Measurements from ENCODE around the gene LGR4.

LGR4 gene

DNA sequence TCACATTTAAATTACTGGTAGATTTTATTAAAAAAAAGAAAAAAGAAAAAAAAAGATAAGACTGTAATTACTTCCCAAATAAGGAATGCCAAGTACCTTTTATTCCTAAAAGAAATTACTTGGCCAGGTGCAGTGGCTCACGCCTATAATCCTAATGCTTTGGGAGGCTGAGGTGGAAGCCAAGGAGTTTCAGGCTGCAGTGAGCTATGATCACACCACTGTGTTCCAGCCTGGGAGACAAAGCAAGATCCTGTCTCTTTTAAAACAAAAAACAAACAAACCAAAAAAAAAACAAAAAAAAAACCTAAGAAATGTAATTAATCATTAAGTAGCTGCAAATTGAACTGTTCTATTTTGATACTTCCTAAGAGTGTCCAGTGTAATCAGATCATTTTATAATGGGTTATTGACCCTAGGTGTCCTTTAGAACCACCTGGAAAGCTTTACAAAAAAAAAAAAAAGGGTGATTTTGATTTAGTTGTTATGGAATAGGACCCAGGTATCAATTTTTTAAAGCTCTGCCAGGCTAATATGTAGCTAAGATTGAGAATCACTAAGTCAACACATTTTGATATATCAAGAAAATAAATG is 23.2 kb upstream of the LGR4 start:
- peaks cover 66% of the 10 kb centered on the region for H3K36me3 Mint-ChIP-seq (ENCODE audit: low read depth)
- H3K27me3 Mint-ChIP-seq (ENCODE audit: low read depth, poor library complexity) = no peaks in the 10 kb centered on the region
- TF ChIP-seq, protein P1, sequence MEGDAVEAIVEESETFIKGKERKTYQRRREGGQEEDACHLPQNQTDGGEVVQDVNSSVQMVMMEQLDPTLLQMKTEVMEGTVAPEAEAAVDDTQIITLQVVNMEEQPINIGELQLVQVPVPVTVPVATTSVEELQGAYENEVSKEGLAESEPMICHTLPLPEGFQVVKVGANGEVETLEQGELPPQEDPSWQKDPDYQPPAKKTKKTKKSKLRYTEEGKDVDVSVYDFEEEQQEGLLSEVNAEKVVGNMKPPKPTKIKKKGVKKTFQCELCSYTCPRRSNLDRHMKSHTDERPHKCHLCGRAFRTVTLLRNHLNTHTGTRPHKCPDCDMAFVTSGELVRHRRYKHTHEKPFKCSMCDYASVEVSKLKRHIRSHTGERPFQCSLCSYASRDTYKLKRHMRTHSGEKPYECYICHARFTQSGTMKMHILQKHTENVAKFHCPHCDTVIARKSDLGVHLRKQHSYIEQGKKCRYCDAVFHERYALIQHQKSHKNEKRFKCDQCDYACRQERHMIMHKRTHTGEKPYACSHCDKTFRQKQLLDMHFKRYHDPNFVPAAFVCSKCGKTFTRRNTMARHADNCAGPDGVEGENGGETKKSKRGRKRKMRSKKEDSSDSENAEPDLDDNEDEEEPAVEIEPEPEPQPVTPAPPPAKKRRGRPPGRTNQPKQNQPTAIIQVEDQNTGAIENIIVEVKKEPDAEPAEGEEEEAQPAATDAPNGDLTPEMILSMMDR (IDR thresholded peaks at IDR 0.05) = no peak
- no peak for DNase-seq
- no peak overlapping the region for H3K27ac Mint-ChIP-seq
- no peak overlapping the region for H3K4me3 Mint-ChIP-seq
- no peaks in the 10 kb centered on the region for H3K9me3 Mint-ChIP-seq
- H3K4me1 Mint-ChIP-seq = no peaks in the 10 kb centered on the region

DNA sequence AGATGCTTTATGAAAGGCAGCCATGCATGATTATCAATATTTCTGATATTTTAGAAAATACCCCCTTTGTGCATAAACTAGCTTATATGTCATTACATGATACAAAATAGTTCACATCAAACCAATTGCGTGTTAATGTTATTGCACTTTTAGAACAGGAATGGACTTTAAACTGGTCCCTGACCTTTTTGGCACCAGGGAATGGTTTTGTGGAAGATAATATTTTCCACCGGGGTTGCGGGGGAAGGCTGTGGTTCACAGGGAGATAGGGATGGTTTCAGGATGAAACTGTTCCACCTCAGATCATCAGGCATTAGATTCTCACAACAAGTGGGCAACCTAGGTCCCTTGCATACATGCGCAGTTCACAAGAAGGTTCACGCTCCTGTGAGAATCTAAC is 16.5 kb upstream of the LGR4 start:
- no peak for DNase-seq
- H3K27ac Mint-ChIP-seq = no peak overlapping the region
- H3K4me1 Mint-ChIP-seq = peaks cover 5% of the 10 kb centered on the region
- peaks cover 51% of the 10 kb centered on the region for H3K36me3 Mint-ChIP-seq (ENCODE audit: low read depth)
- H3K4me3 Mint-ChIP-seq = no peak overlapping the region
- H3K27me3 Mint-ChIP-seq (ENCODE audit: low read depth, poor library complexity) = no peaks in the 10 kb centered on the region
- TF ChIP-seq, protein P1 (IDR thresholded peaks at IDR 0.05) = no peak
- H3K9me3 Mint-ChIP-seq = peaks cover 13% of the 10 kb centered on the region

DNA sequence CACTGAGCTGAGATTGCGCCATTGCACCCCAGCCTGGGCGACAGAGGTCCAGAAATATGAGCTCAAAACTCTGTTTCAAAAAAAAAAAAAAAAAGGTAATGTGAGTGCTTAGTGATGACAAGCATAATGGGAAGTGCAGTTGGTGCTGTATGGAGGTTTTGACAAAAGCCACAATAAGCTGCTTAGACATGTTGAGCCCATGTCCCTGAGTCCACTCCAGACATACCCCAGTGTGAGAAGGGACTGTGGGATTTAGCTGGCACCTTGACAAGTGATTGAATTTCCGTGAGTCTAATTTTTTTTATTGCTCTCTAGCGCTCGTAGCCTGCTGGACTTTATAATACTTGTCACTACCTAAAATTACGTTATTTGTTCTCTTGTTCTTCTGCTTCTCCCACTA is 15.1 kb upstream of the LGR4 start:
- no peaks in the 10 kb centered on the region for H3K27me3 Mint-ChIP-seq (ENCODE audit: low read depth, poor library complexity)
- TF ChIP-seq, protein P1 (IDR thresholded peaks at IDR 0.05) = no peak
- no peak overlapping the region for H3K4me3 Mint-ChIP-seq
- H3K4me1 Mint-ChIP-seq = peaks cover 10% of the 10 kb centered on the region
- H3K36me3 Mint-ChIP-seq (ENCODE audit: low read depth) = peaks cover 42% of the 10 kb centered on the region
- no peak for DNase-seq
- H3K27ac Mint-ChIP-seq = no peak overlapping the region
- H3K9me3 Mint-ChIP-seq = peaks cover 13% of the 10 kb centered on the region

DNA sequence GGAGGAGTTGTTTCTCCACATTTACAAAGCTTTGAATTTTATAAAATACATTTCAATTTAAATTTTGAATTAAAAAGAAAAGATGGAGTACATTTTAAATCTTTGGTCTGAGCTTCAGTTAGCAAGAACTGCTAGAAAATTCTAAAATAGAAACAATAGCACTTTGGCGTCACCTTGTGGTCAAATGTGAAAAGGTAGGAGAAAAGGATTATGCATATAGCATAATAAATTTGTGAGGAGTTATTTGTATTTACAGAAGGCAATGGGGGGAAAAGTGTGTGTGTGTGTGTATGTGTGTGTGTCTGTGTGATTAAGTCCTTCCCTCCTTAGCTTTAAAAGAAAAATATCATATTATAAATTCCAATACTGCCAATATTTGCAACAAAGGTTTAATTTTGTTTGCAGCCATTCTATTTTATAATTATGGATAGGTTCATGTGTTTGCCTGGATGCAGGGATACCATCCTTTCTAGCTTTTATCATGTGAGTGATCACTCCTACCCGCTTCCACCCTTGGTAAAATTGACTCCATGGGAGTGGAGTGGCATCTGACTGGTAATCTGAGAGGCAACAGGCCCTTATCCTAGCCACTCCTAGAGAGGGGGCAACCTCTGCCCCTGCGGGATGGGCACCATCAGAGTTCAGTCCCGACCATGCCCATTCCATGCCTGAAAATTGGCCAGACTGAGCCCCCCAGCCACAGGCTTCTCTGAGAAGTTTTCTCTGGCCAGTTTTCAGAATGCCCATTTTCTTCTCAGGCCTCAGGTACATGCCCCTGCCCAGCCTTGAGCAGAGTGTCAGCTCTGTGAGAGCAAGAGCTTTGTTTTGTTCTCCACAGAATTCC is 13.6 kb upstream of the LGR4 start:
- DNase-seq = peak; percentile 47
- H3K4me1 Mint-ChIP-seq = peaks cover 13% of the 10 kb centered on the region
- H3K9me3 Mint-ChIP-seq = peaks cover 13% of the 10 kb centered on the region
- peaks cover 28% of the 10 kb centered on the region for H3K36me3 Mint-ChIP-seq (ENCODE audit: low read depth)
- H3K27me3 Mint-ChIP-seq (ENCODE audit: low read depth, poor library complexity) = no peaks in the 10 kb centered on the region
- no peak overlapping the region for H3K27ac Mint-ChIP-seq
- TF ChIP-seq, protein P1 (IDR thresholded peaks at IDR 0.05) = peak; percentile 98
- no peak overlapping the region for H3K4me3 Mint-ChIP-seq

DNA sequence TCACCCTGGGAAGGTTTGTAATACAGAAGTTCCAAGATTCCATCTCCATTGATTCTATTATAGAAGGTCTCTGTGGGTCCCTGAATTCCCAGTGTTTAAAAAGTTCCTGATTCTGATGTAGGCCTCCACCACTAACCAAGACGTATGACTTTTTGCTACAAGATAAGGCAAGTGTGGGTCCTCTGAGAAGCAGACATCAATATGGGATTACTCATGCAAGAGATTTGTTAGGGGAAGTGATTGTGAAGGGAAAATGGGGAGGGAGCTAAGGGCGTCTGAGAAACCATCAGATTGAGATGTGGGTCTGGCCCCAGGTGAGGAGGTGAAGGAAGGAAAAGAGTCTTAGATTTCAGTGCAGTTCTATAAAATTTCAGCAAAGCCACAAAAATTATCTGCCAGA is 10.2 kb upstream of the LGR4 start:
- H3K4me3 Mint-ChIP-seq = no peak overlapping the region
- no peaks in the 10 kb centered on the region for H3K27me3 Mint-ChIP-seq (ENCODE audit: low read depth, poor library complexity)
- H3K36me3 Mint-ChIP-seq (ENCODE audit: low read depth) = no peaks in the 10 kb centered on the region
- TF ChIP-seq, protein P1 (IDR thresholded peaks at IDR 0.05) = no peak
- no peak for DNase-seq
- peaks cover 19% of the 10 kb centered on the region for H3K4me1 Mint-ChIP-seq
- H3K27ac Mint-ChIP-seq = peak overlapping the region; percentile 22
- H3K9me3 Mint-ChIP-seq = no peaks in the 10 kb centered on the region

All from nephron progenitor cell (in vitro differentiated cells).